Osteoblast (primary cell): ENCODE data around the gene SNX17. TPM values are rescaled to one million over a fixed set of nuclear protein-coding genes. Genes with fewer than 3 reads are reported as not detected.

Source experiments
- DNase-seq: peaks from one replicate; pipeline ENCODE4 v3.0.0; 2011; ENCODE audit warnings: low spot score, mixed read lengths; ENCODE audit not compliant: insufficient read length; ENCODE audit errors: missing footprints
- H2AFZ ChIP-seq: 2 replicates; pipeline ENCODE4 v1.6.0; 2011; ENCODE audit warnings: mild to moderate bottlenecking, low read length
- H3K27ac ChIP-seq: 2 replicates; pipeline ENCODE4 v1.5.1; 2011; ENCODE audit warnings: mild to moderate bottlenecking, low read depth, low read length, moderate library complexity
- H3K27me3 ChIP-seq: 2 replicates; pipeline ENCODE4 v1.6.0; 2012; ENCODE audit warnings: mild to moderate bottlenecking, control low read depth, inconsistent platforms, low read length, moderate library complexity; ENCODE audit not compliant: insufficient read depth
- H3K36me3 ChIP-seq: 2 replicates; pipeline ENCODE4 v1.5.1; 2011; ENCODE audit warnings: mild to moderate bottlenecking, low read length, control low read depth, moderate library complexity; ENCODE audit not compliant: insufficient read depth
- H3K4me1 ChIP-seq: 2 replicates; pipeline ENCODE4 v1.5.1; 2011; ENCODE audit warnings: mild to moderate bottlenecking, low read length, control low read depth, moderate library complexity; ENCODE audit not compliant: insufficient read depth
- H3K4me2 ChIP-seq: 2 replicates; pipeline ENCODE4 v1.6.0; 2011; ENCODE audit warnings: mild to moderate bottlenecking, low read length; ENCODE audit not compliant: insufficient read depth
- H3K4me3 ChIP-seq: fragments of 200-600 bp; sonication (generic); 3 replicates; pipeline ENCODE4 v1.5.1; 2012; ENCODE audit warnings: mild to moderate bottlenecking, low read length, inconsistent platforms; ENCODE audit not compliant: insufficient read depth
- H3K79me2 ChIP-seq: 2 replicates; pipeline ENCODE4 v1.6.0; 2012; ENCODE audit warnings: mild to moderate bottlenecking, low read length, control low read depth, inconsistent platforms; ENCODE audit not compliant: insufficient read depth
- H3K9me3 ChIP-seq: 2 replicates; pipeline ENCODE4 v1.5.1; 2011; ENCODE audit warnings: low read depth, low read length, control low read depth
- H4K20me1 ChIP-seq: 2 replicates; pipeline ENCODE4 v1.6.0; 2012; ENCODE audit warnings: mild to moderate bottlenecking, low read length, control low read depth; ENCODE audit not compliant: insufficient read depth
- total RNA-seq: library from RNA; depleted of rRNA; stranded (reverse); fragments of >200 nt; gene quantifications from 2 replicates; pipeline ENCODE4 v1.2.3, GENCODE V29; 2012
- TF ChIP-seq, protein P1 (sequence below): IDR thresholded peaks from 2 replicates; pipeline ENCODE4 v1.5.1; 2011; ENCODE audit warnings: mild to moderate bottlenecking, low read depth, low read length, moderate library complexity; ENCODE audit errors: extremely low read depth

SNX17 gene
- total RNA-seq, 1 donor = 165 TPM

DNA sequence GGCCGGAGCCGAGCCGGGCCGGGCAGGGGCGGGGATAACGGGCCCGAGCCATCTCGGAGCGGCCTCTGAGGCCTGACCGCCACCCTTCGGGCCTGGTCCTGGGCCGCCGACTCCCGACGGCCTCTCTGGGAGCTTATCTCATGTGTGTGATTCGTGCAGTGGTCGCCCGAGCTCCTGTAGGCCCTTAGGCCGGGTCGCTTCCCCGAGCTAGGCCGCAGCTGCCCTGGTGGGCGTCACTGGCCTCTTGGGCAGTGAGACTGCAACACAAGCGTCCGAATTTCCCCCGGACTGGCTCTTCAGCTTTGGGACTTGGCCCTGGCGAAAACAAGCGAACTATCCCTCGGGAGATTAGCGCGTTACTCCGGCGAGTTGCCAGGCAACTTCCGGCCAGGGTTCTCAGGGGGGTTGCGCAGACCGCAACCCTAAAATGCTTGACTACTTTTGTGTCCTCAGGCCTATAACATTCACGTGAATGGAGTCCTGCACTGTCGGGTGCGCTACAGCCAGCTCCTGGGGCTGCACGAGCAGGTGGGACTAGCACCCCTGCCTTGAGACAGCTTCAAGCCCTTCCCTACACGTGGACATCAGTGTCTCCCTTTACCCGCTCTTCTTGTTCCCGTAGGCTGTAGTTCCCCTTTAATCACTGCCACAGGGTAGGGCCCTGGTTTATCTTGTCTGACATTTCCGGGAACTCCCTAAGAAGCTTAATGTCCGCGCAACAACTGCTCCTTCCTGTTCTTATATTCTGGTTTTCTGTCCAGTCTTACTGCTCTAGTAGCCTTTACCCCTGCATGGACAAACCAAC, 602 bp downstream of the SNX17 start:
- TF ChIP-seq, protein P1, sequence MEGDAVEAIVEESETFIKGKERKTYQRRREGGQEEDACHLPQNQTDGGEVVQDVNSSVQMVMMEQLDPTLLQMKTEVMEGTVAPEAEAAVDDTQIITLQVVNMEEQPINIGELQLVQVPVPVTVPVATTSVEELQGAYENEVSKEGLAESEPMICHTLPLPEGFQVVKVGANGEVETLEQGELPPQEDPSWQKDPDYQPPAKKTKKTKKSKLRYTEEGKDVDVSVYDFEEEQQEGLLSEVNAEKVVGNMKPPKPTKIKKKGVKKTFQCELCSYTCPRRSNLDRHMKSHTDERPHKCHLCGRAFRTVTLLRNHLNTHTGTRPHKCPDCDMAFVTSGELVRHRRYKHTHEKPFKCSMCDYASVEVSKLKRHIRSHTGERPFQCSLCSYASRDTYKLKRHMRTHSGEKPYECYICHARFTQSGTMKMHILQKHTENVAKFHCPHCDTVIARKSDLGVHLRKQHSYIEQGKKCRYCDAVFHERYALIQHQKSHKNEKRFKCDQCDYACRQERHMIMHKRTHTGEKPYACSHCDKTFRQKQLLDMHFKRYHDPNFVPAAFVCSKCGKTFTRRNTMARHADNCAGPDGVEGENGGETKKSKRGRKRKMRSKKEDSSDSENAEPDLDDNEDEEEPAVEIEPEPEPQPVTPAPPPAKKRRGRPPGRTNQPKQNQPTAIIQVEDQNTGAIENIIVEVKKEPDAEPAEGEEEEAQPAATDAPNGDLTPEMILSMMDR = no peak
- peak; percentile 82 for DNase-seq
- H3K27ac ChIP-seq = peak overlapping the region; percentile 95
- no peaks in the 10 kb centered on the region for H3K9me3 ChIP-seq
- H2AFZ ChIP-seq = peak overlapping the region; percentile 79
- H3K36me3 ChIP-seq = peaks cover 67% of the 10 kb centered on the region
- H3K4me2 ChIP-seq = peak overlapping the region; percentile 93
- peaks cover 86% of the 10 kb centered on the region for H3K79me2 ChIP-seq
- H4K20me1 ChIP-seq = peaks cover 10% of the 10 kb centered on the region
- H3K4me1 ChIP-seq = peaks cover 20% of the 10 kb centered on the region
- H3K27me3 ChIP-seq = no peaks in the 10 kb centered on the region
- H3K4me3 ChIP-seq = peak overlapping the region; percentile 98

DNA sequence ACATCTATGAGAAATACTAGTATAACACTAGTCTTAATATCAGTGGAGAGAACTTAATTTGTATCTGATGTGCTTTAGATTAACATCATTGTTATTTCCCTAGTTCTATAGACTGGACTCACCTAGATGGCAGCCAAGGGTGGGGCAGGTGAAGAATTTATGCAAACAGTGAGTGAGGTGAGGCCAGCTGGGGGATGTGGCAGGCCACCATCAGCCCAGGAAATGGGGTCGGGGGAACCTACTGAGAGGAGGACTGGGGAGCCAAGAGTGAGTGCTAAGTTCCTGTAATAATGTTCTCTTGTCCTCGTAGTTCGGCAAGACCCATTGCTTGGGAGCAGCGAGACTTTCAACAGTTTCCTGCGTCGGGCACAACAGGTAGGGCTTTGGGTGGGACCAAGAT, 2.5 kb downstream of the SNX17 start:
- no peak overlapping the region for H2AFZ ChIP-seq
- H3K27me3 ChIP-seq = no peaks in the 10 kb centered on the region
- H3K79me2 ChIP-seq = peaks cover 84% of the 10 kb centered on the region
- peaks cover 20% of the 10 kb centered on the region for H3K4me1 ChIP-seq
- DNase-seq = no peak
- no peaks in the 10 kb centered on the region for H3K9me3 ChIP-seq
- TF ChIP-seq, protein P1 = no peak
- H3K36me3 ChIP-seq = peaks cover 66% of the 10 kb centered on the region
- no peak overlapping the region for H3K27ac ChIP-seq
- H3K4me3 ChIP-seq = no peak overlapping the region
- peaks cover 13% of the 10 kb centered on the region for H4K20me1 ChIP-seq
- no peak overlapping the region for H3K4me2 ChIP-seq

DNA sequence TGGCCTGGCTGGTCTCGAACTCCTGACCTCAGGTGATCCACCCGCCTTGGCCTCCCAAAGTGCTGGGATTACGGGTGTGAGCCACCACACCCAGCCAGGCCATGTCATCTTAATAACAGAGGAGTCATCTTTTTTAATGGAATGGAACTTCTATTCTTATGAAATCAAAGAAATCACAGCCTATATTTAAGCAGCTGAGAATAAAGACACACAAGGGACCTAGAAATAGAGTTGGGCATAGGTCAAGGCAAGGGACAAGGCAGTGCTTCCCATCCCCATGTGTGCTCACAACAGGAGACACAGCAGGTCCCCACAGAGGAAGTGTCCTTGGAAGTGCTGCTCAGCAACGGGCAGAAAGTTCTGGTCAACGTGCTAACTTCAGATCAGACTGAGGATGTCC, 3.2 kb downstream of the SNX17 start:
- Histone ChIP-seq H3K4me3 (no peak overlapping the region), H3K4me2 (no peak overlapping the region), H3K36me3 (peaks cover 67% of the 10 kb centered on the region), H3K27ac (no peak overlapping the region), H3K79me2 (peaks cover 84% of the 10 kb centered on the region), H2AFZ (no peak overlapping the region), H3K9me3 (no peaks in the 10 kb centered on the region), H3K4me1 (peaks cover 20% of the 10 kb centered on the region), H3K27me3 (no peaks in the 10 kb centered on the region), H4K20me1 (peaks cover 13% of the 10 kb centered on the region)
- TF ChIP-seq, protein P1 = no peak
- no peak for DNase-seq

DNA sequence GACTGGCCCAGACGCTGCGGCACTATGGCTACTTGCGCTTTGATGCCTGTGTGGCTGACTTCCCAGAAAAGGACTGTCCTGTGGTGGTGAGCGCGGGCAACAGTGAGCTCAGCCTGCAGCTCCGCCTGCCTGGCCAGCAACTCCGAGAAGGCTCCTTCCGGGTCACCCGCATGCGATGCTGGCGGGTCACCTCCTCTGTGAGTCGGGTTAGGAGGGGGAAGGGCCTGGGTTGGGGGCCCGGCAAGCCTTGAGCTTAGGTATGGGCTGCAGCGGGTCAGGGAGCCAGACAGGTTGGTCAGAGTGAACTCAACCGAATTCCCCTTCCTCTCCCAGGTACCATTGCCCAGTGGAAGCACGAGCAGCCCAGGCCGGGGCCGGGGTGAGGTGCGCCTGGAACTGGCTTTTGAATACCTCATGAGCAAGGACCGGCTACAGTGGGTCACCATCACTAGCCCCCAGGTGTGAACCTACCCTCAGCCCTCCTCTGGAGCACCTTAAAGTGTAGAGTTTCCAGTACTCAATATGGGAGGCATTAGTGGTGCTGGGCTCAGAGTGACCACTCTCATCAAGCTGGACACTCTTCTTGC, 5.2 kb downstream of the SNX17 start:
- Histone ChIP-seq H3K79me2 (peaks cover 86% of the 10 kb centered on the region), H3K36me3 (peaks cover 68% of the 10 kb centered on the region)

More for the DNA sequence above, 5.2 kb downstream of the SNX17 start:
- no peak for DNase-seq
- Histone ChIP-seq H3K9me3 (no peaks in the 10 kb centered on the region), H3K4me3 (no peak overlapping the region), H3K27ac (no peak overlapping the region), H4K20me1 (peaks cover 17% of the 10 kb centered on the region), H3K4me2 (no peak overlapping the region), H3K4me1 (peaks cover 27% of the 10 kb centered on the region), H2AFZ (no peak overlapping the region), H3K27me3 (no peaks in the 10 kb centered on the region)
- TF ChIP-seq, protein P1 = no peak
